Right atrium auricular region (tissue), 2 donors: ENCODE measurements around the gene PLEKHM3. TPM values are rescaled to one million over a fixed set of nuclear protein-coding genes. Genes with fewer than 3 reads are reported as not detected.
A peak's percentile ranks its signal among the peaks of the same experiment; 100 is the strongest.

Experiments
- DNase-seq: peaks from one replicate; pipeline ENCODE4 v3.0.0-alpha.2; 2019; ENCODE audit warnings: low spot score
- H3K27ac ChIP-seq, 2 donors: fragments of 200-600 bp; sonication (generic); 1 replicate in 1 of 2; 2 replicates in 1 of 2; pipeline ENCODE4 v1.5.1; 2016 to 2019
- H3K27me3 ChIP-seq, 2 donors: fragments of 200-600 bp; sonication (generic); one replicate each; pipeline versions ENCODE4 v1.5.1 to v1.6.0; 2017 to 2019
- H3K36me3 ChIP-seq: fragments of 200-600 bp; sonication (generic); one replicate; pipeline ENCODE4 v1.5.1; 2016
- H3K4me1 ChIP-seq, 2 donors: fragments of 200-600 bp; sonication (generic); one replicate each; pipeline versions ENCODE4 v1.5.1 to v1.6.0; 2017 to 2019
- H3K4me3 ChIP-seq, 2 donors: fragments of 200-600 bp; sonication (generic); 1 replicate in 1 of 2; 2 replicates in 1 of 2; pipeline ENCODE4 v1.5.1; 2017 to 2019; ENCODE audit warnings: mild to moderate bottlenecking in 1 of 2, moderate library complexity in 1 of 2
- H3K9me3 ChIP-seq, 2 donors: fragments of 200-600 bp; sonication (generic); one replicate each; pipeline ENCODE4 v1.5.1; 2019
- CTCF ChIP-seq, 2 donors: fragments of 200-600 bp; sonication (generic); IDR thresholded peaks; one replicate each; pipeline ENCODE4 v1.5.1; 2019; ENCODE audit warnings: antibody characterized with exemption in 2 of 2
- total RNA-seq, 2 donors: library from RNA; depleted of rRNA; stranded (reverse); fragments of >200 nt; gene quantifications; one replicate each; pipeline ENCODE4 v1.1.0, GENCODE V29; 2016

PLEKHM3 gene
- total RNA-seq, 2 donors from 2014 or later = 14.9 to 20.0 TPM

DNA sequence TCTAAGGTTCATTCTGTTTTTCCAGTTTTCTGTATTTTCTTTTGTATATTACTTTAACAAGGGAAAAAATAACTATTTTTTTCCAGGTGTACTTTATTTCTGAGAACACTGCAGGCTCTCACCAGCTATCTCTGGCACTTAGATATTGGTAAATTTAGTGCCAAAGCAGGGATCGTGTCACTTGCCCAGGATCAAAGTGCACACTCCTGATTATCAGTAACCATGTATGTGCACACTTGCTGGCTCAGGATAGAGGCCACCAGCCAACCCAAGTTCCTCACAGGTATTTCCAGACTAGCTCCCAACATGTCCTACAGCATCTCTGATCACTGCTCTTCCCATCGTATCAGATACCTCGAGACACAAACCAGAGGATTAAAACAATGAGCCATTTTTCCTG, 249.9 kb downstream of the PLEKHM3 start:
- H3K9me3 ChIP-seq = no peaks in the 10 kb centered on the region
- DNase-seq = peak; percentile 30
- H3K4me3 ChIP-seq = no peak overlapping the region
- H3K36me3 ChIP-seq = no peaks in the 10 kb centered on the region
- TF ChIP-seq CTCF (IDR thresholded peaks at IDR 0.05) = no peak
- no peak overlapping the region for H3K27ac ChIP-seq
- H3K4me1 ChIP-seq = peaks cover 0 to 3% of the 10 kb centered on the region in 2 donors
- H3K27me3 ChIP-seq = no peaks in the 10 kb centered on the region

DNA sequence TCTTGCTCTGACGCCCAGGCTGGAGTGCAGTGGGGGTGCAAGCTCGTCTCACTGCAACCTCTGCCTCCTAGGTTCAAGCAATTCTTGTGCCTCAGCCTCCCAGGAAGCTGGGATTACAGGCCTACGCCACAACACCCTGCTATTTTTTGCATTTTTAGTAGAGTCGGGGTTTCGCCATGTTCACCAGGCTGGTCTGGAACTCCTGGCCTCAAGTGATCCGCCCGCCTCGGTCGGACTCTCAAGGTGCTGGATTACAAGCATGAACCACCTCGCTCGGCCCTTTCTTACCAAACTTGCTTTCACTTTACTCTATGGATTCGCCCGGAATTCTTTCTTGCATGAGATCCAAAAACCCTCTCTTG, 252.5 kb downstream of the PLEKHM3 start:
- Histone ChIP-seq H3K27me3 (no peaks in the 10 kb centered on the region), H3K4me1 (peaks cover 0 to 14% of the 10 kb centered on the region in 2 donors), H3K4me3 (no peak overlapping the region), H3K27ac (no peak overlapping the region), H3K36me3 (no peaks in the 10 kb centered on the region), H3K9me3 (no peaks in the 10 kb centered on the region)
- TF ChIP-seq CTCF (IDR thresholded peaks at IDR 0.05) = no peak
- no peak for DNase-seq

DNA sequence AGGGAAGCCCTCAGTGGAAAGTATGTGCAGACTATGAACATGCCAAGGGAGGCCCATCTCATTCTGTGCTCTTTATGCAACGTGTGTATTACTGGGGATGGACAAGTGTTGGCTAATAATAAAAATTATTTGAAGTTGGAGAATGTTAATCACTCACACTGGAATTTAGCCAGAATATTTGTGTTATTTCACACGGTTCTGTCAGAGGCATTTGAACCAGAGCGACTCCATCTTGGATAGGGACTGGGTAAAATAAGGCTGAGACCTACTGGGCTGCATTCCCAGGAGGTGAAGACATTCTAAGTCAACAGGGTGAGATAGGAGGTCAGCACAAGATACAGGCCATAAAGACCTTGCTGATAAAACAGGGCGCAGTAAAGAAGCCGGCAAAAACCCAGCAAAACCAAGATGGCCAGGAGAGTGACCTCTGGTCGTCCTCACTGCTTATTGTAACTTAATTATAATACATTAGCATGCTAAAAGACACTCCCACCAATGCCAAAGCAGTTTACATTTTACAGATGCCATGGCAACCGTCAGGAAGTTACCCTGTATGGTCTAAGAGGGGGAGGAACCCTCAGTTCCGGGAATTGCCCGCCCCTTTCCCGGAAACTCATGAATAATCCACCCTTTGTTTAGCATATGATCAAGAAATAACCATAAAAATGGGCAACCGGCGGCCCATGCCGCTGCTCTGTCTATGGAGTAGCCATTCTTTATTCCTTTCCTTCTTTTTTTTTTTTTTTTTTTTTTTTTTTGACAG, 253.1 kb downstream of the PLEKHM3 start:
- Histone ChIP-seq H3K4me3 (no peak overlapping the region), H3K4me1 (peaks cover 0 to 20% of the 10 kb centered on the region in 2 donors), H3K27ac (no peak overlapping the region), H3K9me3 (no peaks in the 10 kb centered on the region), H3K36me3 (peaks cover 6% of the 10 kb centered on the region), H3K27me3 (no peaks in the 10 kb centered on the region)
- TF ChIP-seq CTCF (IDR thresholded peaks at IDR 0.05) = no peak
- DNase-seq = no peak

DNA sequence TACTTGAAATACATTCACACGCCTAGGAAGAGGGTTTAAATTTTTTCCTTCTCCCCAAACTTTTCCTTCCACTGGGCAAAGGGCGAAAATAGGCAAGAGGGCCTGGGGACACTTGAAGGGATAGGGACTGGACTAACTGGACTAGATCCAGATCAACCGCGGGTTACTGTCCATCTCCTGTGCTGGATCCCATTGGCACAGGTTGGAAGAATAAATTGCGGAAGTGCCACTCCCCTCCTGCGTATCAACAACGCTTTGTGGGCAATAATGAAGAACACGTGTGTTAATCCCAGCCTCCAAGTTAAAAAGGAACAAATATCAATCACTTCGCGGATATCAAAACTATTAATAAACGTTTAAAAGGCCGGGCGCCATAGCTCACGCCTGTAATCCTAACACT, 253.9 kb downstream of the PLEKHM3 start:
- TF ChIP-seq CTCF (IDR thresholded peaks at IDR 0.05) = no peak
- H3K4me3 ChIP-seq = peak overlapping the region in 1 of 2 donors; percentile 90

More for the DNA sequence above, 253.9 kb downstream of the PLEKHM3 start:
- H3K36me3 ChIP-seq = peaks cover 8% of the 10 kb centered on the region
- no peaks in the 10 kb centered on the region for H3K9me3 ChIP-seq
- H3K27ac ChIP-seq = peak overlapping the region in 1 of 2 donors; percentile 87
- H3K27me3 ChIP-seq = no peaks in the 10 kb centered on the region
- DNase-seq = no peak
- peaks cover 0 to 24% of the 10 kb centered on the region in 2 donors for H3K4me1 ChIP-seq

Other genes with a start within 250 kb of the PLEKHM3 start
- gene CRYGD, start 99.0 kb upstream of the PLEKHM3 start, total RNA-seq = not detected
- not detected for gene CRYGC, start 104.3 kb upstream of the PLEKHM3 start, total RNA-seq
- gene CRYGB, start 120.6 kb upstream of the PLEKHM3 start, total RNA-seq = not detected
- not detected for gene CRYGA, start 138.1 kb upstream of the PLEKHM3 start, total RNA-seq
- gene C2orf80, start 164.5 kb upstream of the PLEKHM3 start, total RNA-seq = not detected
- 10 to 100 TPM; 18.6 to 26.6 TPM for gene IDH1, start 229.5 kb upstream of the PLEKHM3 start, total RNA-seq
- 10 to 100 TPM; 15.8 to 17.8 TPM for gene PIKFYVE, start 240.7 kb upstream of the PLEKHM3 start, total RNA-seq